Stimulated activated naive B cell treated with anti-CD40 and anti-IgM and Interleukin-4, amounts not matched to agents 10 μg/mL and 1 μg/mL and 100 μg/mL, for 72 hours (primary cell): Measurements from ENCODE around the gene PYGL.
A peak's percentile ranks its signal among the peaks of the same experiment; 100 is the strongest.

Experiments
- ATAC-seq, 2 donors: fragments of 150-1000 bp; cut with Tn5 transposase; replicated peaks; 2 replicates each; pipeline ENCODE4 v1.10.0; 2021; ENCODE audit warnings: moderate library complexity in 1 of 2
- DNase-seq: peaks from one replicate; pipeline ENCODE4 v3.0.0; 2021
- H3K27ac Mint-ChIP-seq: one replicate; pipeline ENCODE4 v1.8.0; 2022; ENCODE audit warnings: mild to moderate bottlenecking, mixed read lengths
- H3K27me3 Mint-ChIP-seq, 2 donors: one replicate each; pipeline ENCODE4 v1.8.0; 2022; ENCODE audit warnings: mixed read lengths in 2 of 2
- H3K36me3 Mint-ChIP-seq, 2 donors: one replicate each; pipeline ENCODE4 v1.8.0; 2022; ENCODE audit warnings: mixed read lengths in 2 of 2, mild to moderate bottlenecking in 1 of 2
- H3K4me1 Mint-ChIP-seq, 2 donors: one replicate each; pipeline ENCODE4 v1.8.0; 2022; ENCODE audit warnings: mixed read lengths in 2 of 2, mild to moderate bottlenecking in 1 of 2
- H3K4me3 Mint-ChIP-seq, 2 donors: one replicate each; pipeline ENCODE4 v1.8.0; 2022; ENCODE audit warnings: mild to moderate bottlenecking in 2 of 2, mixed read lengths in 2 of 2, moderate library complexity in 1 of 2
- H3K9me3 Mint-ChIP-seq, 2 donors: one replicate each; pipeline ENCODE4 v1.8.0; 2022; ENCODE audit warnings: mixed read lengths in 2 of 2, mild to moderate bottlenecking in 1 of 2

The PYGL gene

DNA sequence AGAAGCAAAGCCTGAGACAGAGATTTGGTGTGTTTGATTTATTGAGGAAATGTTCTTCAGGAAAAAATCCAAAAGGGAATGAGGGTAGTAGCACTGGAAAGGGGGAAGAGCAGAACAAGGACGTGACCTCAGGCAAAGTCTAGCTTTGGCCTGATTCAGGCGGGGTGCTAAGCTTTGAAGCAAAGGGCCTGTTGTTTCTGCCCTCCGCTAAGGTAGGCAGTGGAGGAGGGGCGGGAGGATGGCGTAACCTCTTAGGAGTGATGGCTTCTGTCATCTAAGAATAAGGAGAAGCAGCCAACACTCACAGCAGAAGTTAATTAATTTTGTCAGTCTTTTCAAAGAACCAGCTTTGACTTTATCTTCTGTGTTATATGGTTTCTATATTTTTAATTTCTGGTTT lies 52.0 kb downstream of the PYGL start:
- no peak for ATAC-seq
- H3K27ac Mint-ChIP-seq = no peak overlapping the region
- DNase-seq = no peak
- peaks cover 0 to under 1% of the 10 kb centered on the region in 2 donors for H3K27me3 Mint-ChIP-seq
- no peaks in the 10 kb centered on the region for H3K9me3 Mint-ChIP-seq
- H3K4me3 Mint-ChIP-seq = no peak overlapping the region
- H3K4me1 Mint-ChIP-seq = no peaks in the 10 kb centered on the region
- no peaks in the 10 kb centered on the region for H3K36me3 Mint-ChIP-seq

DNA sequence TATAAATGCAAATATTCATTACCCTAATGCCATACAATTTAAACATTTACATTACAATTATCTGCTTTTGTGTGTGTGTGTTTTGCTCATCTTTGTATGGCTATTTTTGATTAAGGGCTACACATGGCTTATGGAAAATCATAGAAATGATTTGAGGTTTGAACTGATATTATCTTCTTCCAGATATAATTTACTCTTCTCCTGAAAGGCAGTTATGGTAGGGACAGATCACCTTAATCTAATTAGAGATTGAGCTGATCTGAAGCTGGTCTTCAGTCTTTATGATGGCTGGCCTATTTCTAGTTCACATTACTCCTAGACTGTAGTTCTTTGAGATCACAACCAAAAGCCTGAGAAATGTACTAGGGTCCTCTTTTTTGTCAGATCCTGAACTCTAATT lies 56.8 kb downstream of the PYGL start:
- Mint-ChIP-seq H3K27me3 (peaks cover 7 to 15% of the 10 kb centered on the region in 2 donors), H3K27ac (no peak overlapping the region), H3K4me1 (peaks cover 0 to 6% of the 10 kb centered on the region in 2 donors), H3K36me3 (no peaks in the 10 kb centered on the region), H3K4me3 (no peak overlapping the region), H3K9me3 (no peaks in the 10 kb centered on the region)
- DNase-seq (no peak), ATAC-seq (no peak)

DNA sequence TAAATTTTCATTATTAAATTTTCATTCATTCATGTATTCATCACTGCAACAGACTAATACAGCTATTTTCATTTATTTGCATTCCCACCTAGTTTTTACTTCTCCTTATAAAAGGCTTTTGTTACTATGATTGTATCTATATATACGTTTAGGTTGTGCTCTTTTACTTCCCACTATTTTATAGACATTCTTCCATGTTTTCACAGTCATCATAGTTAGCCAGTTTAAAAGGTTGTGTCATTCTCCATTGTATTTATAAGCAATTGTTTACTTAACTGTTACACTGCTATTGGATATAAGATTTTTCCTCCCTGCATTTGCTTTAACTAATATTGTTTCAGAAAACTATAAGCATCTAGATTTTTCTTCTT lies 60.5 kb downstream of the PYGL start:
- no peaks in the 10 kb centered on the region for H3K9me3 Mint-ChIP-seq
- ATAC-seq = no peak

DNA sequence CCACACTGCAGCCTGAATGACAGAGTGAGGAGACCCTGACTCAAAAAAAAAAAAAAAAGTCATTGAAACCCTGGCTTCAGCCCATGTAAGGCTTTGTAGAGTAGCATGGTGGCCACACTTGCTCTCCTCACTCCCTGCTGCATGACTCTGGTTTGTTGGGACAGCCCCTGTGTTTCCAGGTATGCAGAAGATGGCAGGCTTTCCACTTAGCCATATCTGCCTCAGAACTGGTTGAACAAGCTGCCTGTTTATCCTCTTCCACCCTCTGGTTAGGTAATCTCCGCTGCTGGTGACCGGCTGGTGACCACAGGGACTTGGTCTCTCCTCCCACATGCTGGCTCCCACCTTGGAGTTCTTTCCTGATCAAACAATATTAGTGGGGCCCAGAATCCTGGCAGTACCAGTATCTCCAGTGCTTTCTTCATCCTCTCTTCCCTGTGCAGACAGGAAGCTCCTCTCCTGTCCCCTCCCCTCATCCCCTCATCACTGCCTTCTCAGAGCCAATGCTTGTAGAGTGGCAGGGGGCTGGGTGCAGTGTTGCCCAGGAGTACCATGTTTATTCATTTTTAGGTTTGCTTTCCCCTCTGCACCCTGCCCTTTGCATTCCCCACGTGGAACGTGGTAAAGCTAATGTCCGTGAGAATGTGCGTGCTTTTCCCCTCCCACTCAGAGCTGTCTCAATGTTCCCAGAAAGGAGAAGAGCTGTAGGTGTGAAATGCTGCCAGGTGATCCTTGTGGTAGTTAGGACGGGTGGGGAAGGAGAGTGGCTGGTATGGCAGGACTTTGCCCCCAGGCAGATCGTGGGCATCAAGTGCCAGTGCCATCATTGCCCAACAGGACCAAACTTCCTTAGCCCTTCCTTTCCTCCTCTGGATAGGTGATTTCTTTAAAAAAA lies 61.1 kb downstream of the PYGL start:
- peak overlapping the region; percentile 28 for H3K27ac Mint-ChIP-seq
- peaks cover 0 to 12% of the 10 kb centered on the region in 2 donors for H3K4me1 Mint-ChIP-seq
- no peak for DNase-seq
- no peak overlapping the region for H3K4me3 Mint-ChIP-seq
- no peaks in the 10 kb centered on the region for H3K36me3 Mint-ChIP-seq
- no peaks in the 10 kb centered on the region for H3K9me3 Mint-ChIP-seq
- peaks cover 7 to 15% of the 10 kb centered on the region in 2 donors for H3K27me3 Mint-ChIP-seq
- peak; percentile 65 to 77 for ATAC-seq

More for the DNA sequence above, 60.5 kb downstream of the PYGL start:
- H3K36me3 Mint-ChIP-seq = no peaks in the 10 kb centered on the region
- H3K4me3 Mint-ChIP-seq = no peak overlapping the region
- DNase-seq = no peak
- H3K27ac Mint-ChIP-seq = no peak overlapping the region
- H3K4me1 Mint-ChIP-seq = peaks cover 0 to 12% of the 10 kb centered on the region in 2 donors
- H3K27me3 Mint-ChIP-seq = peaks cover 7 to 15% of the 10 kb centered on the region in 2 donors

DNA sequence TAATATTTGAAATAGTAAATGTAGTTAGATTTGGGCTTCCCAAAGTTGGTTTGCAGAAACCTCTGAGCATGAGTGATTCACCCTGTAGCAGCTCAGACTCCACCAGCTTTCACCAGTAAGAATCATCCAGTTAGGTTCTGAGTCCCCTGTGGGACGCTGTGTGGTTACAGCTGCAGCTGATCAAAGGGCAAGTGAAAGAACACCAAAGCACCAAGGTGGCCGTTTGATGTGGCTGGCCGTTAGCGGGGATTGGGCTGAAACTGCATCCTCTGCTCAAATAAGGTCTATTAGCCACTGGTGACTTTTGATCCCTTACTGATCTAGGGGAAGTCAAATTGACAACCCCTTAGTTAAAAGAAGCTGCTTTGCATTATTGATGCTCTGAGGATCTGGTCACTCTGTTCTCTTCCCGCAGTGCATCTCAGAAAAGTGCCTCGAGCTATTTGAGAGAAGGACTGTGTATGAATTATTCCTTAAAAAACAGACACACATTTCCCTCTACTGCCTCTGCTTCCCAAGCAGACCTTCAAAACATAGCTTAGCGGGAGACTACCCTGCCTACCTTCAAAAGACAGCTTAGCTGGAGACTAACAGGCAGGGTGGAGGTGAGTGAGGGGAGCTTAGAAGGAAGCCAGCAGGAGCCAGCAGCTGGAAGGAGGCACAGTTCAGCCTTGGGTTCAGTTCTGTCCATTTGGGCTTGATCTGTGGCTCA lies 68.8 kb downstream of the PYGL start:
- Mint-ChIP-seq H3K27me3 (peaks cover 23 to 31% of the 10 kb centered on the region in 2 donors), H3K4me3 (peak overlapping the region in 1 of 2 donors; percentile 9), H3K36me3 (peaks cover 0 to 2% of the 10 kb centered on the region in 2 donors)

DNA sequence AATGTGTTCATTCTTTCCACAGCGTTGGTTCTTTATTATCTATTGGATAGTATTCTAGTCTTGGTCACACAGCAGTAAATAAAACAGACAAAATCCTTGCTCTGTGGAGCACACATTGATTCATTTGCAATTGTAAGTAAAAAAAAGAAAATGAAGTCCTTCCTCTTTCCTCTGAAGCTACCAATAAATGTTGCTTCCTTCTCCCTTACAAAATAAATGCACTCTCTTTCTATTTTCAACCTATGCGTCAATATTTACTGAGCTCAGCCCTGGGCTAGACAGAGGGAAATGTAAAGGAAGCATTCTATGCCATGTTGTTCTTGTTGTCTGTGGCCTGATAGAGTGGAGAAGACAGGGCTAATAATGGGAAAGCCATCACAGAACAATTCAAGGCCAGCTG lies 69.5 kb downstream of the PYGL start:
- peaks cover 0 to 2% of the 10 kb centered on the region in 2 donors for H3K36me3 Mint-ChIP-seq
- ATAC-seq = peak; percentile 18 to 33
- DNase-seq = no peak
- no peaks in the 10 kb centered on the region for H3K9me3 Mint-ChIP-seq
- peak overlapping the region; percentile 20 for H3K27ac Mint-ChIP-seq
- peak overlapping the region; percentile 2 to 9 for H3K4me3 Mint-ChIP-seq
- H3K4me1 Mint-ChIP-seq = peaks cover 24 to 50% of the 10 kb centered on the region in 2 donors
- H3K27me3 Mint-ChIP-seq = peaks cover 30 to 39% of the 10 kb centered on the region in 2 donors

More for the DNA sequence above, 68.8 kb downstream of the PYGL start:
- DNase-seq (peak; percentile 73), ATAC-seq (peak; percentile 96 to 97)
- Mint-ChIP-seq H3K27ac (no peak overlapping the region), H3K4me1 (peaks cover 21 to 45% of the 10 kb centered on the region in 2 donors), H3K9me3 (no peaks in the 10 kb centered on the region)

DNA sequence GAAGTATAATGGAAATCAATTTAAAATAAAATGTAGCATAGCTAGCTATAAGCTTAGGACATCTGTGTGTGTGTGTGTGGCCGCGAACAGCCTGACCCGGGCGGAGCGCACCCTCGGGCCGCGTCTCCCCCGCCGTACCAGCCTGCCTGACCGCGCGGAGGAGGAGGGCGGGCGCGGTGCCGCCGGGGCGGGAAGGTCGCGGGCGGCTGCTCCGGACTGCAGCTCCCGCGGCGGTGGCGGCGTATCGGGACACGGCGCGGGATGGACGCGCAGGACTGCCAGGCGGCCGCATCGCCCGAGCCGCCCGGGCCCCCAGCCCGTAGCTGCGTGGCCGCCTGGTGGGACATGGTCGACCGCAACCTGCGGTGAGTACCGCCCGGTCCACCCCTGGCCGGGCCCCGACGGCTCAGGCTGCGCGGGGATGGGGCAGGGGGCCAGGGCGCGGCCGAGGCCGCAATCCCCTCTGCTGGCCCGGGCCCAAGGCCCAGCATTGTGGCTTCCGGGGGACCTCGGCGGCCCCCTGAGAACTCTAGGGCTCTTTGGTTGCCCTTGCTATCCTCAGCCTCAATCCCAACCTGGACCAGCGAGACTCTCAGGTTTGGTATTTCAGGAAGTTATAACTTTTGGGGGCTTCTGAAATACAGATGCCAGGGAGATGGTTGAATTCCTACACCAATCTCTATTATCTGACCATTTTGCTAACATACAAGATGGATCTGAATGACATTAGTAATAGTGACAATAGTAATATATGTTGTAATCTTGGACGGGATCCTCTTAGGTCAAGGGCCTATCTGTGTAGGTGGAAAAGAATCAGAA lies 72.2 kb downstream of the PYGL start, which contains the start of gene ABHD12B:
Gene ABHD12B, plus strand, starts transcription at position 140 of the 819 bp plus-strand sequence. Its CDS starts 122 bp downstream, at position 262.
- ATAC-seq (no peak), DNase-seq (no peak)
- Mint-ChIP-seq H3K9me3 (no peaks in the 10 kb centered on the region), H3K27ac (no peak within 1 kb of the TSS), H3K36me3 (peaks cover 0 to 2% of the 10 kb centered on the region in 2 donors), H3K27me3 (peaks cover 42 to 47% of the 10 kb centered on the region in 2 donors), H3K4me1 (peaks cover 24 to 50% of the 10 kb centered on the region in 2 donors), H3K4me3 (peak within 1 kb of the TSS; percentile 62 to 64)

DNA sequence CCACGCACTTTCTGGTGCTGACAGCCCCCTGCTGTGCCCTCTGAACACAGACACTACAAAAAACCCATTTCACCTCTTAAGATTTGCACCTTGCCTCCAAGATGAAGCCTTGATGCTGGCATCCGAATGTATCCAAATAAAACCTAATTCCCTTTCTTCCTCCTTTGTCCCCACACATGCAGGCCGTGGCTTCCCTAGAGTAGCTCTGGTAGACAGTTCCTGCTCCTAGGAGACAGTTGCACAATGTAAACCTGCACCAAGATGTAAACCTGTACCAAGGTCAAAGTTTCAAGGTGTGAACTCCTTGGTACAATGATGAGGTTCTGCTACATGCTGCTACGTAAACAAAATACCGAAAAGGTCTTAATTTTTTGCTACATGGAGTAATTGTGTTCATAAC lies 73.1 kb downstream of the PYGL start:
- peaks cover 24 to 48% of the 10 kb centered on the region in 2 donors for H3K4me1 Mint-ChIP-seq
- peaks cover 47% of the 10 kb centered on the region in 2 donors for H3K27me3 Mint-ChIP-seq
- H3K27ac Mint-ChIP-seq = no peak overlapping the region
- H3K36me3 Mint-ChIP-seq = peaks cover 0 to 2% of the 10 kb centered on the region in 2 donors
- H3K4me3 Mint-ChIP-seq = peak overlapping the region; percentile 62 to 64
- ATAC-seq (no peak), DNase-seq (no peak)
- H3K9me3 Mint-ChIP-seq = no peaks in the 10 kb centered on the region

DNA sequence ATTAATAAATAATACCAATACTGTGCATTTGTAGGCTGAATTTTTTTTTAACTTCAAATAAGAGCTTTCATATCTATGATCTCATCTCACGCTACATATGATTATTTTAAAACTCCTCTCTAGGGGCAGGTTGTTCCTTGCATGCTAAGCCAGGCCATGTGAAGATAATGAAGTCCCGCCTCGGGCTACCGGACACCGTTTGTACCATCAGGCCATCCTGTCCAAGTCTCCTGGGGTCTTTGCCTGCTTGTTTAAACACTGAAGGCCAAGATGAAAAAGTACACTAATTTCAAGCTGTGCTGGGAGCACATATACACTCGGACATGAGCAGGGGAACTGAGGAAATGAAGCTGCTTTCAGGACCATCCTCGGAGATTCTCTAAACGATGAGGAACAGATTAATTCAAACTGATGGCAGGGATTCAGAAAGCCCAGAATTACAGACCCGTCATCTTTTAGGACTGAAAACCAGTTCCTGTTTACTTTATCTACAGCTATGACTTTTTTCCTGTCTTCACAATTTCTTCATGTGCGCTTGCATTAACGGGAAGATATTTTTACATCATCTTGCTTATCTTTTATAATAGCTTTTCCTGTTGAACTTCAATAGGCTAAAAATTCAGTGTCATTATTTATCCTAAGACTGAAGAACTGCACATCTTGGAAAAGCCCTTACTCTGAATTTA lies 78.7 kb downstream of the PYGL start:
- ATAC-seq (no peak), DNase-seq (no peak)
- peaks cover 5% of the 10 kb centered on the region in 2 donors for H3K4me1 Mint-ChIP-seq
- peaks cover 23 to 25% of the 10 kb centered on the region in 2 donors for H3K27me3 Mint-ChIP-seq
- no peak overlapping the region for H3K27ac Mint-ChIP-seq
- H3K4me3 Mint-ChIP-seq = no peak overlapping the region
- H3K36me3 Mint-ChIP-seq = peaks cover 0 to under 1% of the 10 kb centered on the region in 2 donors
- no peaks in the 10 kb centered on the region for H3K9me3 Mint-ChIP-seq

DNA sequence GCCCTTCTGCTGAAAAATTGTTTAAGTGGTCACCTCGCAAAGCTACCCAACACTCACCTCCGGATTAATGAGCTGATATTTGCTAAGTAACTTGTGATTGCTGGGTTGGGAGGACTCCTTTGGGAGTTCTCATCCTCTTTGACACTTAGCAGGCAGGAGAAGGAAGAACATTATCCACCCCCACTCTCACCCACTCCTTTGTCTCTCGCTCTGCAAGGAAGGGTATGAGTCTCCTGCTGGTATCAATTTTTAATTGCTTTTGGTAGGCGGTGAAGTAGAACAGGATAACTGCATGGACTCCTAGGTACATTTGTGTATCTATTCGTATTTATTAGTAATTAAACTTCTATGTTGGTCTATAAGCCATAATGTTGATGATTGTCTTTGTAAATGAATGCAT lies 79.3 kb downstream of the PYGL start:
- peaks cover 2 to 3% of the 10 kb centered on the region in 2 donors for H3K4me1 Mint-ChIP-seq
- no peak for ATAC-seq

DNA sequence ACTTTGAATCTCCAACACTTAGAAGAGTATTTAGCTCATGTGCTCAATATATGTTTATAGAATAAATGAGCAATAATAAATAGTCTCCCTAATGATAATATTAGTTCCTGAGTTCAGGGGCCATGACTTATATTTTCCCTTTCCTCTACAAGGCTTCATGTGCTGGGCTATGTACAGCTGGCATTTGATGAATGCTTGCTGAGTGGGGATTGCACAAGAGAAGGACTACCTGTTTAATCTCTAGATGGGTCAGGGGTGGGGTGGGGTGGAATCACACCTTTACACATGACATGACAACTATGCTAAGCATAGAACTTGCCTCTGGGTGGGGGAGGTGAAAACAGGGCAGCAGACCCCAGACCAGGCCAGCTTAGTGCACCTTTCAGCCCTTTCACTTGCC lies 80.0 kb downstream of the PYGL start:
- Mint-ChIP-seq H3K27me3 (peaks cover 12 to 13% of the 10 kb centered on the region in 2 donors), H3K27ac (no peak overlapping the region), H3K4me1 (peaks cover 5 to 7% of the 10 kb centered on the region in 2 donors), H3K4me3 (no peak overlapping the region), H3K36me3 (no peaks in the 10 kb centered on the region), H3K9me3 (no peaks in the 10 kb centered on the region)
- DNase-seq = no peak
- no peak for ATAC-seq

More for the DNA sequence above, 79.3 kb downstream of the PYGL start:
- no peak for DNase-seq
- H3K36me3 Mint-ChIP-seq = no peaks in the 10 kb centered on the region
- H3K4me3 Mint-ChIP-seq = no peak overlapping the region
- H3K9me3 Mint-ChIP-seq = no peaks in the 10 kb centered on the region
- peaks cover 18 to 19% of the 10 kb centered on the region in 2 donors for H3K27me3 Mint-ChIP-seq
- no peak overlapping the region for H3K27ac Mint-ChIP-seq

DNA sequence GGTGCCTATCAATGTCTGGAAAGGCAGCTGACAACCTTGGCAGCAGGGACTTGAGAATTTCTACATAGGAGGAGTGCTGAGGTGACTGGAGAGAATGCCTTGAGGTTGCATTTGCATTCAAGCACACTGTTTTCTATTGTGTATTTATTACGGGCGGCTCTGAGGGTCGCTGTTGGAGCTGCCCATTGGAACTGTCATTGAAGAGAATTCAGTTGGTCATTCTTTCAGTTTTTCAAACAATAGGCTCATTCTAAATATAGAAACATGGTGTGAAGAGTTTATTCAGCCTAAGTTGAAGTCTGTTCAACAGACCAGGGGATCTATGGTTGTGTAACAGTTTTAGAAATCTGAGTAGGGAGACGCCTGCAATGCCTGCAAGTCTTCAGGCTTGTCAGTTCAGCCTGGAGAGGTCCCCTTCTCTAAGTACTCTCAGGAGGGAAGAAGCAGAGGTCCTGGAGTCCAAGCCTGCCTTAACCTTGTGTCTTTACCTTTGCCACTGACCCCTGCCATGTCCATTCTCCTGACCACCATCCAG lies 82.2 kb downstream of the PYGL start:
- Mint-ChIP-seq H3K9me3 (no peaks in the 10 kb centered on the region), H3K27me3 (peaks cover 4 to 5% of the 10 kb centered on the region in 2 donors), H3K27ac (no peak overlapping the region), H3K4me1 (peaks cover 7 to 10% of the 10 kb centered on the region in 2 donors), H3K36me3 (no peaks in the 10 kb centered on the region), H3K4me3 (no peak overlapping the region)
- ATAC-seq (no peak), DNase-seq (no peak)

DNA sequence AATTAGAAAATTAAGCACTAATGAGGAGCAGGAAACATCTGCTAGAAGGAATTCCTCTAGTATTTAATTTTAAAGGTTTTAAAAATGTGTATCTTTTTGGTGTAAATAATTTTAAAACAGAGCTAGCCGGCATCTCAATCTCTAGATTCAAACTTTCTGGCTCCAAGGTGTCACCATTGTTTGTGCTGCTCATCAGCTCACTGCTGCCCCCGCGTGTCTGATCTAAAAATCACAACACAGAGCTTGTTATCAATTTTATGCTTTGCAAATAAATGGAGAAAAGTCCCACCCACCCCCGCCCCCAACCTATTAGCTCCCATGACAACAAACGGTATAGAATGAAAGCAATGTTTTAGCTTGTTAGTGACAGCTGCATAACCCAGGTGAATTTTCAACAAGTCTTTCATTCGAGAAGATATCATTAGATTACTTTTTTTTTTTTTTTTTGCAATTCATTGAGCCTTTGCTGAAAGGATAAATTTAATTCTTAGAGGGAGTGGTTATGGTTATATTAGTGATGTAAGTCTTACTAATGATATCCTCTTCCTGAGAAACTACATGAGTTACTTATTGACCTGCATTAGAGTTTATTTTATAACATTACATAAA lies 83.7 kb downstream of the PYGL start:
- peak; percentile 81 for DNase-seq
- Mint-ChIP-seq H3K4me3 (peak overlapping the region; percentile 83 to 87), H3K36me3 (no peaks in the 10 kb centered on the region), H3K27ac (peak overlapping the region; percentile 70), H3K9me3 (no peaks in the 10 kb centered on the region), H3K4me1 (peaks cover 10 to 13% of the 10 kb centered on the region in 2 donors), H3K27me3 (no peaks in the 10 kb centered on the region)
- ATAC-seq = peak; percentile 74 to 75
